ENCODE measurements around the gene NSUN7.

The NSUN7 gene

DNA sequence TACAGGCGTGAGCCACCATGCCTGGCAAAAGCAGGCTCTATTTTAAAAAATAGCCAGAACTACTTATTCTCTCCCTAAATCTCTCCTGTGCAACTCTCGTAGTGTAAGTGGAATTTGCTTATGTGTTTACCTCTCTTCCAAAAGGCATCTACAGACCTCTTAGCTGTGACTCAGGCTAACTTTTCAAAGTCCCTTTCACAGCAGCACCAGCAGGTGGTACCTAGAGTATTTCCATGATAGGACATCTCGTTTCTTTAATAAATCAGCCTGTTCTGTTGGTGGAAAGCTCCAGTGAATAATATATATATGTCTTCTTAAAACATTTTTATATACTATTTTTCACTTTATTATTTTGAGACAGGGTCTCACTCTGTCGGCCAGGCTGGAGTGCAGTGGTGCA, 89.0 kb downstream of the NSUN7 start:
- DNase-seq (ENCODE audit: low read depth): no peak
- TF ChIP-seq, protein P1, sequence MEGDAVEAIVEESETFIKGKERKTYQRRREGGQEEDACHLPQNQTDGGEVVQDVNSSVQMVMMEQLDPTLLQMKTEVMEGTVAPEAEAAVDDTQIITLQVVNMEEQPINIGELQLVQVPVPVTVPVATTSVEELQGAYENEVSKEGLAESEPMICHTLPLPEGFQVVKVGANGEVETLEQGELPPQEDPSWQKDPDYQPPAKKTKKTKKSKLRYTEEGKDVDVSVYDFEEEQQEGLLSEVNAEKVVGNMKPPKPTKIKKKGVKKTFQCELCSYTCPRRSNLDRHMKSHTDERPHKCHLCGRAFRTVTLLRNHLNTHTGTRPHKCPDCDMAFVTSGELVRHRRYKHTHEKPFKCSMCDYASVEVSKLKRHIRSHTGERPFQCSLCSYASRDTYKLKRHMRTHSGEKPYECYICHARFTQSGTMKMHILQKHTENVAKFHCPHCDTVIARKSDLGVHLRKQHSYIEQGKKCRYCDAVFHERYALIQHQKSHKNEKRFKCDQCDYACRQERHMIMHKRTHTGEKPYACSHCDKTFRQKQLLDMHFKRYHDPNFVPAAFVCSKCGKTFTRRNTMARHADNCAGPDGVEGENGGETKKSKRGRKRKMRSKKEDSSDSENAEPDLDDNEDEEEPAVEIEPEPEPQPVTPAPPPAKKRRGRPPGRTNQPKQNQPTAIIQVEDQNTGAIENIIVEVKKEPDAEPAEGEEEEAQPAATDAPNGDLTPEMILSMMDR (conservative IDR thresholded peaks at IDR 0.05; ENCODE audit: low read length): 0 out of 2 replicates have a peak, but pooled peaks have one; percentile 2
- H3K4me3 ChIP-seq (ENCODE audit: low read length): no peak overlapping the region

- no peak for DNase-seq (ENCODE audit: low read depth)
- TF ChIP-seq, protein P1 (conservative IDR thresholded peaks at IDR 0.05; ENCODE audit: low read length): no peak
- no peak overlapping the region for H3K4me3 ChIP-seq (ENCODE audit: low read length)
Measured at GRCh38 chr4:40840255-40840984, 90.7 kb downstream of the NSUN7 start.

GRCh38 chr4:40840985-40841571, 91.3 kb downstream of the NSUN7 start:
- DNase-seq (ENCODE audit: low read depth): peak; percentile 70
- TF ChIP-seq, protein P1 (conservative IDR thresholded peaks at IDR 0.05; ENCODE audit: low read length): peak; percentile 71
- no peak overlapping the region for H3K4me3 ChIP-seq (ENCODE audit: low read length)

- DNase-seq (ENCODE audit: low read depth): no peak
- no peak overlapping the region for H3K4me3 ChIP-seq (ENCODE audit: low read length)
- TF ChIP-seq, protein P1 (conservative IDR thresholded peaks at IDR 0.05; ENCODE audit: low read length): no peak
Measured at GRCh38 chr4:40842318-40842717, 92.6 kb downstream of the NSUN7 start.

GRCh38 chr4:40842725-40843423, 93.1 kb downstream of the NSUN7 start:
- DNase-seq (ENCODE audit: low read depth): no peak
- TF ChIP-seq, protein P1 (conservative IDR thresholded peaks at IDR 0.05; ENCODE audit: low read length): no peak
- H3K4me3 ChIP-seq (ENCODE audit: low read length): no peak overlapping the region

DNA sequence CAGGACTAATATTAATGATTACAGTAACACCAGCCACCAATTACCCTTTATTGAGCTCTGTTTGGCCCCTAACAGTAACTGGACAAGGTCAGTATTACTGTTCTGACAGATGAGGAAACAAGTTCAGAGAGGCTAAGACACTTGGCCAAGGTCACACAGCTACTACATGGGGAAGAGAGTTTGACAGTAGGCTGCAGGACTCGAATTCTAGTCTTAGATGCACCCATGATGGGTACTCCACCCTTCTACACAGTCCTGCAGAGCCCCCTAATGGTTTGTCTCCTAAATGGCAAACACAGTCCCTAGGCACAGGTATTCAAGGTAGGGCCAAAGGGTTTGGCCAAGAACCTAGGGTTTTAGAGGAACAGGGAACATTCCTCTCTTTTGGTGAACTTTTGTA, 93.9 kb downstream of the NSUN7 start:
- H3K4me3 ChIP-seq (ENCODE audit: low read length): no peak overlapping the region
- DNase-seq (ENCODE audit: low read depth): no peak
- TF ChIP-seq, protein P1 (conservative IDR thresholded peaks at IDR 0.05; ENCODE audit: low read length): no peak
